ENCODE results near the gene PDE9A. TPM values are rescaled to one million over a fixed set of nuclear protein-coding genes. Genes with fewer than 3 reads are reported as not detected.

The PDE9A gene
- total RNA-seq, 1 experiment from 2014 or later, result 31.9 TPM

GRCh38 chr21:42722153-42722552 is 68.7 kb downstream of the PDE9A start:
- Histone ChIP-seq H3K56ac (ENCODE audit: insufficient read length, low read depth, low read length) (no peak overlapping the region), H3K4ac (ENCODE audit: low read depth, low read length) (no peak overlapping the region), H3K23me2 (ENCODE audit: insufficient read length, low read depth, low read length, poor library complexity, severe bottlenecking) (no peaks in the 10 kb centered on the region), H3K79me1 (ENCODE audit: insufficient read depth, low read depth, low read length, poor library complexity, severe bottlenecking) (no peaks in the 10 kb centered on the region), H3K27me3 (ENCODE audit: insufficient read depth, low read length) (no peaks in the 10 kb centered on the region), H3K23ac (ENCODE audit: insufficient read length, low read depth, low read length) (no peak overlapping the region), H3K4me2 (ENCODE audit: insufficient read depth, insufficient read length, low read length) (no peak overlapping the region), H4K8ac (replicated peaks; ENCODE audit: insufficient read length, low read depth, low read length) (no peak overlapping the region), H2BK12ac (ENCODE audit: insufficient read length, low read depth, low read length) (no peak overlapping the region), H2BK120ac (ENCODE audit: low read depth, low read length, poor library complexity, severe bottlenecking) (no peak overlapping the region), H3K9ac (ENCODE audit: extremely low read depth, insufficient read length, low read length) (no peak overlapping the region), H3K18ac (ENCODE audit: insufficient read length, low read depth, low read length) (no peak overlapping the region), H3T11ph (ENCODE audit: low read length) (no peak overlapping the region), H2BK20ac (ENCODE audit: low read depth, low read length, poor library complexity, severe bottlenecking) (no peak overlapping the region), H2AK5ac (ENCODE audit: insufficient read length, low read length) (no peak overlapping the region), H2BK15ac (ENCODE audit: low read depth, low read length) (no peak overlapping the region), H3K9me3 (ENCODE audit: control insufficient read depth, low read depth, low read length) (no peaks in the 10 kb centered on the region), H3K27ac (ENCODE audit: insufficient read length, low read depth, low read length) (no peak overlapping the region), H3K4me1 (ENCODE audit: insufficient read depth, low read length) (no peaks in the 10 kb centered on the region), H2AFZ (ENCODE audit: low read length) (no peak overlapping the region), H2BK5ac (ENCODE audit: insufficient read length, low read length) (no peak overlapping the region), H3K79me2 (ENCODE audit: insufficient read depth, low read length) (no peaks in the 10 kb centered on the region), H3K14ac (ENCODE audit: insufficient read depth, low read length) (no peak overlapping the region), H4K20me1 (ENCODE audit: control insufficient read depth, insufficient read depth, insufficient read length) (no peaks in the 10 kb centered on the region), H4K91ac (ENCODE audit: insufficient read length, low read depth, low read length) (no peak overlapping the region), H4K5ac (ENCODE audit: insufficient read length, low read depth, low read length) (no peak overlapping the region)
- no peak for TF ChIP-seq CTCF (conservative IDR thresholded peaks at IDR 0.05)
- Mint-ChIP-seq H3K4me1 (peaks cover 22 to 29% of the 10 kb centered on the region in 2 experiments), H3K9me3 (no peaks in the 10 kb centered on the region), H3K36me3 (ENCODE audit: insufficient read depth in 1 of 3, low read depth in 3 of 3) (peaks cover 0 to 9% (median 3%) of the 10 kb centered on the region in 3 experiments; a peak in 5 of 7 replicates), H3K27me3 (ENCODE audit: low read depth) (no peaks in the 10 kb centered on the region), H3K4me3 (no peak overlapping the region), H3K27ac (no peak overlapping the region)
- DNase-seq, result no peak
- WGBS (ENCODE audit: extremely low coverage, insufficient read length, low lambda C conversion rate), result no CpG with 5 or more reads among the region's 11 CpGs
